GM19025 (cell line): ENCODE results near the gene HOXA3.

Source experiments
- ATAC-seq: cut with Tn5 transposase; IDR thresholded peaks from one replicate; pipeline ENCODE4 v1.9.1; 2021; ENCODE audit warnings: mild to moderate bottlenecking, low read depth, moderate library complexity; ENCODE audit not compliant: unreplicated experiment

The HOXA3 gene

DNA sequence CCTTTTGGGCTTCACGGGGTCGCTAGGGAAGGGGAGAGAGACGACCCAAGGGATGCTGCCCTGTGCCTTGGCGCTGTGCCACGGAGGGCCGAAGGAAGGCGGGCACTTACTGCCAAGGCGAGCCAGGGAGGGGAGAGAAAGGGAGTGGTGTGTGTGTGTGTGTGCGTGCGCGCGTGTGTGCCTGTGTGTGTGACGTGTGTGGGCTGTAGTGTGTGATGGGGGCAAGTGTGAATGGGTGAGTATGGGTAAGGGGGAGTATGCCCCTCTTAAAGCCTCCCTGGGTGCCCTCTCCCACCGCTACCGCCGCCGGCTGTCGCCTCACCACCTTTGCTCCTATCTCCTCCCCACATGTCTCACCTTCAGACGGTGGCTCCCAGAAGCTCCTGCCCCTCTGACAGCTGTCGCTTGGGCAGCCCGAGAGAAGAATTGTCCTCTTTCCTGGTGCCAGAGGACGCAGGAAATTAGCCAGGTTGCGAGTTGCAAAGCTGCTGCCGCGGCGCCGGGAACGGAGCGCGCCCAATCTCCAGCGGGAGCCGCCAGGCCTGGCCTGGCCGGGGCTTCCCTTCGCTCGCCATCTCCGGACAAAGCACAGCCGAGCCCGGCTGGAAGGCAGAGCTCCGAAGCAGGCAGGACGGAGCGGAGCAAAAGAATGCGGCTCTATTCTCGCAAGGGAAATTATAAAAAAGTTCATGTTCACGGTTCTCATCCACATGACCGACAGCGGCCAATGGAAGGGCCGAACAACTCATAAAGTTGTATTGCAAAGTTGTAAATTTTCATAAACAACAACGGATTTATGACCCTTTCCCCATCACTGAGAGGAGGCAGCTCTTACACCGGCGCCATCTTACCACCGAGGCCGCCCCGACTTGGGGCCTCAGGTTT is at the start of gene HOXA3:
Gene HOXA3 (minus strand): TSS at position 653 of the 885 bp plus-strand sequence. CDS start 41,943 bp downstream, outside the sequence.
- no peak for ATAC-seq

DNA sequence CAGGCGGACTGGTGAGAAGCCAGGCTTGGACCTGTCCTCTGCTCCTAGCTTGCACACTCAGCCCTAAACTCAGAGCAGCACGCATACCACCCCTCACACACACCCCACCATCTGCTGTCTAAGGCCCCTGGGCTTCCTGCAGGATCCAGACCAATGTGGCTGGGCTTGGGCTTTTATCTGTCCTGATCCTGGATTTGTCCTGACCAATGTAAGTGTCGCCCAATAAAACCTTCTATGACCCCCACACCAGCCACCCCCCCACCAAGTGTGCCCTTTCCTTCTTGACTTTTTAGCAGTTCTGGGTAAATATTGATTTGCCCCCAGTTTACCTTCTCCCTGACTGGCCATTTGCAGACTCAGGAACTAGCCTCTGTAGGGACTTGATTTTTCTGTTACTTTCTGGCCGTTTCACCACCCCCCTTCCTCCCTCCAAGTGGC is 49.2 kb upstream of the HOXA3 start:
- ATAC-seq: no peak

DNA sequence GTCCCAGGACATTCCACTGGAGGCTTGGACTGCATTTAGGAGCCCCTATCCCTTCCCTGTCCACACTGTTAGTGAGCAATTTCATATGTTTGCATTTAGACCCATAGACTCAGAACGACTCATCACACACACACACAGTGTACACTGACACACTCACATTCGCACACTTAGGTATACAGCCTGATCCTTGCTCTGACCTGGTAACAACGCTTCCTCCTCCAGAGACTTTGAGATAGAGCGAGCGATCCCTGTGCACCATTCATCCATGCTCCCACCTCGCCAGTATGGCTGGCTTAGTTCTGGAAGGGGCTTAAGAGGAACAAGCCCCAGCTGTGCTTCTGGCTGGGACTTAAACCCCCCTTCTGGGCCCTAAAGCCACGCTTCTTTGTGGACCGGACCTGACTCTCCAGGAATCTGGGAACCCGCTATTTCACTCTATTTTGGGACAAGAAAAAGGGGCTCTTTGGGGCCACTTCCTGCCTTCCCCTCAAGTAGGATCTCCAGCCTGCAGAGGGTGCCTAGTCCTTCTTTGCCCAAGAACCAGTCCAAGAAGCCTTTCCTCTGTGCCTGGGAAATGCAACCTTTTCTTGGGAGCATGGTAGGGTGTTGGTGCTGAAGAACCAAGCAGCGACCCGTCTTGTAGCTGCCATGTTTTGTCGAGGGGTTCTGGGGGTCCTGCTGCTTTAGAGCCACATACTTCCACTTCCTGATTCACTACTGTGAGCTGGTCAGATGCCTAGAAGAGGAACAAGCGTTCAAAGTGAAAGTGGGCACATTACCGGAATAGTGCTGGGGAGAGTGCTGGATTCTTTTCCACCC is 48.6 kb upstream of the HOXA3 start:
- ATAC-seq: no peak

DNA sequence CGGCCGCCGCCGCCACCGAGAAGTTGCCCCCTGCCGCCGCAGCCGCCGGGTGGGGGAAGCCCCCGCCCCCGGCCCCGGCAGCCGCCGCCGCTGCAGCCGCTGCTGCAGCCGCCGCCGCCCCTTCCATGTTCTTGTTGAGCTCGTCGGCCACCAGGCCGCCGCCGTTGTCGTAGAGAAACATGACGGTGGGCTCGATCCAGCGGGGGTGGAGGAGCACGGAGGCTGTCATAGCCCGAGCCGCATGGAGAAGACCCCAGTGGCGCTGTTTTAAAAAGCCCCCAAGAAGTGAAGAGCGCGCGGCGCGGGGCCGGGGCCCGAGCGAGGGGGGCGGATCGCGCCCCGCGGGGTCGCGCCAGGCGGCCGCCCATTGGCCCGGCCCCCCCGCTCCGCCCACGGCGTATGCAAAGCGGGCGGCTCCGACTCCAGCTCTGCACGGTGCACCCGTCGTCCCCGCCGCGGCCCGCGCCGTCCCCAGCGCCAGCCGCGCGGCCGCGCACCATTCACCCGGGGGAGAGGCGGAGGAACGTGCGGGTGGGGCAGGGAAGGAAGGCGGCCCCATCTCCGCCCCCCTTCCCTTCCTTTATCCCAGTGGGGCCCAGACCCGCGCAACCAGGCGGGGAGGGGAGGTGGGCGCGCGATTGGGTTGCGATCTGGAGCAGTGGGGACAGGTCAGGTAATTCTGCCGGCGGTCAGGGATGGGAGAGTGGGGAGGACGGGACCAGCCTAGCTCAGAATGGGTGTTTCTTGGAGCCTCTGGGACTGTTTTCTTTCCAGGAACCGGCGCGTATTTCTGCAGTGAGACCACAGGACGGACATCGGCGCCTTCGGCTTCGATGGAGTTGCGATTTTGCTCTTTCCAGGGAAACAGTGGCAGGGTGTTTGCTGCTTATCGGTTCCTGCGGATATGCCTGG is 47.7 kb upstream of the HOXA3 start, which contains the start of gene HOXA13:
Gene HOXA13 (minus strand): TSS at position 243 of the 912 bp plus-strand sequence. CDS start 14 bp downstream, at position 229.
- ATAC-seq: peak; percentile 77

DNA sequence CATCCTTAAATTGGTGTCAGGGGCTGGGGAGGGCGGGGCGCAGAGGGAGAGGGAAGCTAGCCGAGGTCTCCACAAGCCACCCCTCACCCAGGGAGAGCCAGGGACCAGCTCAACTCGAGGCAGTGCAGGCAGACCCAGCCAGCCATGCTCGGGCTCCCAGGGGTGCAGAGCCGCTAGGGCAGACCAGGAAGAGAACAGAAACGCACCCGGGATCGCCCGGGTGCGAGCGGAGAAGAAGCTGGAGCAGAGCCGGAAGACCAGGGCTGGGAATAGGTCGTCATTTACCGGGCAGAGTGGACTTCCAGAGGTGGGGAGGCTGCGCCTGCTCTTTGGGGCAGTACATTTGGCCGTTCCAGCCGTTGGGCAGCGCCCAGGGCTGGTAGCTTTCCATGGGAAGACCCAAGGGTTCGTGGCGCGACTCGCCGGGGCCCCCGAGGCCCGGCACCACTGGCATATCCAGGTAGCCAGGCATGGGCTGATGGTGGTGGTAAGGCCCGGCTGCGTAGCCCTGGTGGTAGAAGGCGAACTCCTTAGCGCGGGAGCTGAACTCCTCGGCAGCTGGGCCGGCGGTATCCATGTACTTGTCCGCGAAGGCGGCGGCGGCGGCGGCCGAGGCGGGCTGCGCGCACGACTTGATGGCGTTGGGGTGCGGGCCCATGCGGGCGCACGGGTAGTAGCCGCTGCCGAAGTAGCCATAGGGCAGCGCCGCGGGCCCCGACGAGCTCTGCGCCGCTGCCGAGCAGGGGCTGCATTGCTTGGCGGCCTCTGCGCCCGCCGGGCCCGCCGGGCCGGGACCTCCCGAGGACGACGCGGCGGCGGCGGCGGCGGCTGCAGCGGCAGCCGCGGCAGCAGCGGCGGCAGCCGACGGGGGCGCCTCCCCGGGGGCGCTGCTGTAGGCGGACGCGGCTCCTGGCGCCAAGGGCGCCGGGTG is 46.8 kb upstream of the HOXA3 start:
- ATAC-seq: peak; percentile 16

DNA sequence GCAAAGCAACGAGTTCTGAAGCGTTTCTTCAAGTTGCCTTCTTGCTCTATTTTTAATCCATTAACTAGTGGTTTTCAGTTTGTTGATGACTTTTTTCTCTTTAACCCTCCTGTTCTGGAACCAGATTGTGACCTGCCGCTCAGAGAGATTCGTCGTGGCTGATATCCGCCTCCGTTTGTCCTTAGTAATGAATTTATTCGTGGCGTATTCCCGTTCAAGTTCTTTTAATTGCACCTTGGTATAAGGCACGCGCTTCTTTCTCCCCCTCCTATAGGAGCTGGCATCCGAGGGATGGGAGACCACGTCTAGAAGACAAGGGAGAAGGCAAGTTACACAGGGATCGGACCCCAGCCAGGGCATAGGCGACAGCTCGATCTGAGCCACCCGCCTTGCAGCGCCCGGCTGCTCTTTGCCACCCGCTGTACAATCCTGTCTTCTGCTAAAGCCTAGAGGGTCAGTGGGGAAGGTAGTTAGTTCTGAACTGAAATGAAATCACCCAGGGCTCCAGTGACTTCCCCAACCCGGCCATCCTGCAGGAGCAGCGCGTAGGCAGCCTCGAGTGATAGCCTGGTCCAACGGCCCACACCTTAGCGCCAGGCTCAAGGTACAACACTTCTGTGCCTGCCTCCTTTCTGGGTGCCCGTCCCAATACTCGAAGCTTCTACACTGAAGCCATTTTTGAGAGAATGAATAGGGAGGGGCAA is 45.9 kb upstream of the HOXA3 start:
- no peak for ATAC-seq

DNA sequence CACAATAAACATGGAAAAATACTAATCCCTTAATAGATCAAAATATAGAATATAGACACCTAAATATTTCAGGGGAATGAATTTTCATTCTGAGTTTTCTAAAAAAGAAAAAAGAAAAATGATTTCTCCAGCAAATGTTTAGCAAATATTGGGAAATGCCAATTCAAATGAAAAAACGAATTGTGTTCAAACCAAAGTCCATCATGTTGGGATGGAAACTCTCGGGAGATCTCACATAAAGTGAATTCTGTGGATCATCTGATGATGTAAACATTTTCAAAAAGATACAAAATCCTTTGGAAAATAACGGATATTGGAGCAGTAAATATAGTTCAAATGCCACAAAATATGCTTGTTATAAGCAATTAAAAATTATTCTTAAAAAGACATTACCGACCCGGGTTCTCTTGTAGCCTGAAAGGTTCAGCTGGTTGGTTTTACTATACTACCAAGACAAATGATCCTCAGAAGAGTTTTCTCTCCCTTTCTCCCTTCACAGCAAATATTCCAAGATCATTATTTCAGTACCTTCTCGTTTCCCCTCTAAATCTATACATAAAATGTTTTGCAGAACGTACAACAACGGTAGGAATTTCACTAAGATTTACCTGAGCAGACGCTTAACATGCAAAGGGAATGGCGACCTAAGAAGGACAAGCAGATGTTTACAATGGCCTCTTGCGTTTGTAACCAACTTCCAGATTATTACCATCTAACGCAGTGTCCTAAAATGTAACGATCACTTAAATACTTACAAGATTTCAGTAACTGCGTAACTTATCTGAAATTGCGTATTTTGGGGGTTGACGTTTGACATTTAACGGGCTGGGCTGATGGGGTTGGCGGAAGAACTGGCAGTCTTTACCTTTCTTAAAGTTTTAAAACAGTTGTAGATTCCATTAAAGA is 45.0 kb upstream of the HOXA3 start:
- no peak for ATAC-seq

DNA sequence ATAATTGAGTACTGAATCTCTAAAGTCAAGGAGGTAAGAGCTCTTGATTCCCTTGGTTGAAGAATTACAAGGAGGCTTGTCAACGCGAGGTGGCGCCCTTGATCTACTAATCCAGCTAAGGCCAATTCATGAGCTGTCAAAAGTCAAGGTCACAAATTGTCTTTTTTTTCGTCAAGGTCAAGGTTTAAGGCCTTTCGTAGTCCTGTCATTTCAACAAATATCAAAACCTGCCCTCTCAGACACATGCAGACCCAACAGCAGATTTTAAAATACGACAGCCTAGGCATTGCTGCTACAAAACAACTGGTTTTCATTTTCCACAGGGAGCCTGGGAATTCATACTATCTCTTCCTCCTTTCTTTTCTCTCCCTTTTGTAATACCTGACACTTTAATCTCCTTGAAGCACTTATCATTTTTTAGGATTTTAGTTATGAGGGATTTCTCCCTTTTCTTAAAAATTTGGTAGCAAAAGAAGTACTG is 43.9 kb upstream of the HOXA3 start:
- ATAC-seq: no peak

DNA sequence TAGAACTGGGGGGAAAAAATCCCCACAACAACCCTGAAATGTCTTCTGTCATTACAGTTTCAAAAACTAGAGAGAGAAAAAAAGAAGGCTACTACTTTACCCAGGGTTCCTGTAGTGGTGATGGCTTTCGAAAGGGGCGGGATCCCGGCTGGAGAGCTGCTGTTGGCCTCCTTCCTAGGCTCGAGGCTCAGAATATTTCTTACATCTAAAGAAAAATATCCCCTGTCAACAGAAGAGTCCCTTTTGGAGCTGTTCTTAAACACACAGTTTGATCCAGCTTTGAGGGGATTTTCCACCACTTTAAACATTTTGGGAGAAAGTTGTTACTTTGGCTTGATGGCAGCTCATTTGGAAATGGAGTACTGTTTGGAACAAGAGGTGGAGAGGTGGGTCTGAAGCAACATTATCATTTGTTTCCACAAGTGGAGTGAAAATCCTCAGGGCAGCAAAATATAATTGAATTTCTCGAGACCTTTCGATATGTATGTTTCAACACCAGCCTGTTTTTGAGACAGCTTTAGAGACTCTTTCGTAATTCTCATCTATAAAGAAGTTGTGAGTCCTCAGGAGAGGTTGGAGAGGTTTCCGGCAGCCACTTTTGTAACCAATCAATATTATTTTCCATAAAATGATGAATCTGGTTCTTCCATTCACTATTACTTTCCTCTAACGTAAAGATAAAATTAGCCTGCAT is 42.5 kb upstream of the HOXA3 start:
- ATAC-seq: no peak

DNA sequence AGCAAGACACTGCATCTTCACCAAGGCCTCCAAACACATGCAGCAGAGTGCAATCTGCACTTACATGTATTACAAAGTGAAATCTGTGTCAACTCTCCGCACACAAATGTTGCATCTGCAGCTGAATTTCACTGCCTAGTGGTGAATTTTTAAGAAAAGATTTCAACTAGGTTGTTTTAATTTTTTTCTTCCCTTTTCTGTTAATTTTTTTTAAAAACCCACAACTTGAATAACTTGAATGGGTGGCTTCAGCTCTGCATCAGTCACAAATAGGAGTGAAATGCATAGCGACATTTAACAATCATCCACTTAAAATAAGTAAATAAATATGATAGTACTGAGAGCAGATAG is 41.6 kb upstream of the HOXA3 start:
- no peak for ATAC-seq

DNA sequence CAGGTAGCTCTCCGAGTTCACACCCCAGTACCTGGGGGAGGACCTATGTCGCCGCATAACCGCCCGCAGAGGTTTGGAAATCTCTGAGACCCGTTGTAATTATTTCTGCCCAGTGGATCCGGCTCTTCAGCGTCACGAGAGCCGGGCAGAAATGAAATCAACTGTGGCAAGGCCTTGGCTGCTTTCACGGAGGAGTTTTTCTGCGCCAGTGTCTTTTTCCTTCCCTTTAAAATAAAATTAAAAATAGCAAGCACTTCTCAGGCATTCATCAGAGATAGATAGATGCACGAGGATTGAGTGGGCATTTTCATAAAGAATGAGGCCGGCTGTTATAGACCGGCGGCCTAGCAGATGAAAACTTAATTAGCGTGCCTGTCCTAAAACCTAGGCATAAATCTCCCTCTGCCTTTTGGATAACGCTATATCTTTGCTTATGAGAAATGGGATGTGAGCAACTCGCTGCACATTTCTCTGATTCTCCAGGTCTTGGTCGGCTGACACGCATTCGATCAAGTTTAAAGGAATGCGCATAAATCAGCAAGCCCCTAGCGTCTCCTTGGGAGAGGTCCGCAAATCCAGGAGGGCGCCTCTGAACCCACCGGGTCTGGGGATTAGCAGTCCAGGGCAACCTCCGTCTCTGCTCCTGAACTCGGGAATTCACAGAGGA is 41.1 kb upstream of the HOXA3 start:
- no peak for ATAC-seq

DNA sequence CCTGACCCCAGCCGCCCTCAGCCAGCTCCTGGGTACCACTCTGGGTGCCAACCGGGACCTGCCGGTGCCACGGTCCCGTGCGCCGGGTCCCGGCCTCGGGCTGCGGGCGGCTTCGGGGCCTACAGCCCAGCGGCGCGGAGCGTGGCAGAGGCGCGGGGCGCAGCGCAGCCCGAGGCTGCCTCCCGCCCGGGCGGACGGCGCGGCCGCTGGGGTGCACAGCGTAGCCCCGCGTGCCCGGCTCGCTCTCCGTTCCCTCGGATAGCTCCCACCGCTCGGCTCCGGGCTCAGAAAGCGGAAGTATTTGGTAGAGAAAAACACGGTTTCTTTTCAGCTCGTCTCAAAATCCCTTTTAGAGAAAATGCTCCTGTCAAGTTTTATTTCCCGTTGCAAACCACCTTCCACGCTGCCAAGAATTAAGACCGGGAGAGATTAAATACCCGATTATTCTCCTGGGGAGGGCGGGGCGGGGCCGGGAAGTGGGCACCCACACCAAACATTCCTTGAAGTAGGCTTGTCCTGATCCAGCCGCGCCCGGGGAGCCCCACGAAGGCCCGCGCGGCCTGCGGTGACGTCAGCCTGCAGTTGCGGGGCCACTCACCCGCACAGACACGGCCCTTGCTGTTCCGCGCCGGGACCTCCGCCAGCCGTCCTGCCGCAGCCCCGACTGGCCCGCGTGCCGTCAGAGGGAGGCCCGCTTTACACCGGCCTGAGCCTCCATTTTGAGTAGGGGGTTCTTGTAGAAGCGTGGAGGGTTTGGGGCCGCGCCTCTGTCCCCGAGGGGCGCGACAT is 40.4 kb upstream of the HOXA3 start:
- ATAC-seq: no peak

DNA sequence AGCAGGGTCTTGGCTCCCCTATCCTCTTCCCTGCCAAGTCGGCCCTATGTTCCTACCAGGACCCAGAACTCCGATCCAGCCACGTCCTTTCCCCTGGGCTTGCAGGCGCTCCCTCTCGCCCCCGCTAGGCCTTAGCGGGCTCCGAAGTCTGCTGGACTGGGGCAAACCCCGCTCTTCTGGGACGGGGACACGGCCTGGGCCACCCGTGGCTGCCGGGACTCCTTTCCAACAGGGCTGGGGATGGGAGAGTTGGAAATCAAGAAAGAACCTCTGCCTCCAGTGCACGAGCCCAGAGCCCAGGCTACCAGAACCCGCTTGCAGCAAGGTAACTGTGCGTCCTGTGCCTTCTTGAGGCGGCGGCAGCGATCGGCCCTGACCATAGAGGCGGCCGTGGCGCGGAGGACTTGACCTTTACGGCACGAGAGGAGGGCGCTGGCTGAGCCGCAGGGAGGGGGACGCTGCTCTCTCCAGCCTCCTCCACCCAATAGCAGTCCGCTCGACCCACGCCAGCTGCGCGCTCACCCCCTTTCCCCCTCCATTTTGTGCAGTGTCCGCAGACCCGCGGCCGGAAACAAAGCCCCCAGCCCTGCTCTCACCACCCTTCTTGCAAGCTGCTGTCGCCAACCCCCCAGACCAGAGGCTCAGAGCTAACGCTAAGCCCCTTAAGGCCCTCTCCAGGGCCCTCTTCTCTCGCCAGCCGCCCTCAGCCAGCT is 39.6 kb upstream of the HOXA3 start:
- ATAC-seq: no peak

DNA sequence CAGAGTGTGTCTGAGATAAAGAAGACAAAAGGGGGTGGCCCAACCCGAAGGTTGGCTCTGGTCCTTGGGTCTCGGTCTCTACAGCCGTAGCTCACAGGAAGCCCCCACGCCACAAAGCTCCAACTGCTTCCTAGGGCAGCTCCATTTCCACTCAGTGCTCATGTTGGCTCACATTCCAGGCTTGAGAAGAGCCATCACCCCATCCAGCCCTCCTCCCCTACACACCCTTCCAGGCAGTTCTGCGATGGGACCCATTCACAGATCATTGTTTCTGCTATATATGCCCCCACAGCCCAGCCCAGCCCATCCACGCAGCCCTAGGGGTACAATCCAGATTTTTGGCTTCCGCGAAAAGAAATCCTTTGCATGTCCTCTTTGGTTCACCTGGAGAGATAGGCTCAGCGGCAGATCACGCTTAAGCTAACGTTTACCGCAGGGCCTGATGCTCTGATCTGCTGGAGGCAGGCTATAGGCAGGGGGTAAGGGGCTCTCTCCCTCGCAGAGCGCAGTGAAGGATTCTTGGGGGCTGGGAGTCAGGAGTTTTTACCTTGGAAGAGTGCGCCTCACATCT is 38.9 kb upstream of the HOXA3 start:
- ATAC-seq: no peak
